Adipose tissue (tissue), 3 donors: ENCODE results near the gene MGAT4C. TPM values are rescaled to one million over a fixed set of nuclear protein-coding genes. Genes with fewer than 3 reads are reported as not detected.
"Not testable (repeated sequence)": the region's sequence is repeated elsewhere in the genome, so short reads cannot be mapped to it uniquely, and the experiment has no call there.

Source experiments
- H3K27ac ChIP-seq: one replicate; pipeline ENCODE4 v1.5.1; 2013; ENCODE audit warnings: low read depth, low read length
- WGBS, 3 donors: extraction: QIAGEN DNeasy Blood & Tissue Kit; methylation state at CpG; one replicate each; pipeline ENCODE4 v1.1.7; 2013; 5-methylcytosine and 5-hydroxymethylcytosine counted together
- polyA plus RNA-seq, 3 donors: library from polyadenylated mRNA; stranded (reverse); fragments of 200-250 nt; gene quantifications; one replicate each; pipeline ENCODE4 v1.2.3, GENCODE V29; 2013
- donor health status: healthy with polysubstance abuse.
- donor health status: Bipolar disorder and iron deficiency.
- donor health status: healthy.

Gene MGAT4C
- polyA plus RNA-seq, 3 donors: 0.03 to 0.22 (median 0.07) TPM

DNA sequence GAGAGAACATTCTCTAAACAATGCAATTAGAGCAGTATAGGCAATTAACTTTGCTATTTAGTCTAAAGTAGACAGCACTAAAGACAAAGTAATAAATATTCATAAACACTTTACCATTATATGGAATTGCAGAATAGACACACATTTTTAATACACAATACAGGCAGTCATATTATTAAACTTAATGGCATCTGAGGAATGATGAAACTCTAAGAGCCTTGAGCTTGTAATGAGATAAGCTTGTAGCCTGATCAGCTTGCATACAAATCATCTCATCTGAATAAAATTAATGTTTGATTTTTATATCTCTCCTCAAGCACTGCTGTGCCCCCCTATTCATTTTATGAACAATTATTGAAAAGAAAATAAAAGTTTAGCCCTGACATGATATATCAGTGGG, 107.6 kb downstream of the MGAT4C start:
- H3K27ac ChIP-seq: no peak overlapping the region

DNA sequence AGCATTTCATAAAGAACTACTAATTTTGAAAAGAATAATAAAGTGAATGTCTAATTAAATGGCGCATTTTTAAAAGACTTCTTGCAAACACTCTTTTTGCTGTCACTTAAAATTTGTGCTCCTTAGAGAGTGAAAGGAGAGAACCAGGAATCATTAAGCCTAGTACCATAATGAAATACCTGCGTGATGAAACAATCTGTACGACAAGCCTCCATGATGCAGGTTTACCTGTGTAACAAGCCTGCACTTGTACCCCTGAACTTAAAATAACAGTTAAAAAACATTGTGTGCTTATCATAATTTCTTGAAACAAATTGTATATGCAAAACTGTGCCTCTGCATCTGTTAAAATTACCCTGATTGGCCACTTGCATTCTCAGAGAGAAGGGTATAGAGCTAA, 108.1 kb downstream of the MGAT4C start:
- 59 to 76% (median 62%) methylated on average over 3 of the region's 3 CpGs for WGBS, 3 donors
- no peak overlapping the region for H3K27ac ChIP-seq

DNA sequence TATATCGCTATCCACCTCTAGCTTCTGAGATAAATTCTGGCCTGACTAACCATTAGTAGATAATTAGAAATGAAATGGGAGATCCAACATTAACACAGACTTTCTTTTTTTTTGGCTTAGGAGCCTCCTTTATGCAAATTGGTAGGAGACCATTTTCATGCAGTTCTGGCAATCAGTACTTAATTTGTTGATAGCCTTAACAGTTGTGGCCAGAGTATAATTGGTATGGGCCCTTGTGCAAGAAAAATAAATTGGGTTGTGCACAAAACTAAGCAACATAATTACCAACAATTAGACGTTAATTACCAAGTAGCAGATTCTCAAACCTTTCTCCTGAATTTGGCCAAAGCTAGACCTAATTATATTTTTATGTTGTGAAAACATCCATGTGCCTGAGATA, 111.0 kb downstream of the MGAT4C start:
- no peak overlapping the region for H3K27ac ChIP-seq
- 76 to 80% (median 78%) methylated on average over 2 of the region's 2 CpGs for WGBS, 3 donors

DNA sequence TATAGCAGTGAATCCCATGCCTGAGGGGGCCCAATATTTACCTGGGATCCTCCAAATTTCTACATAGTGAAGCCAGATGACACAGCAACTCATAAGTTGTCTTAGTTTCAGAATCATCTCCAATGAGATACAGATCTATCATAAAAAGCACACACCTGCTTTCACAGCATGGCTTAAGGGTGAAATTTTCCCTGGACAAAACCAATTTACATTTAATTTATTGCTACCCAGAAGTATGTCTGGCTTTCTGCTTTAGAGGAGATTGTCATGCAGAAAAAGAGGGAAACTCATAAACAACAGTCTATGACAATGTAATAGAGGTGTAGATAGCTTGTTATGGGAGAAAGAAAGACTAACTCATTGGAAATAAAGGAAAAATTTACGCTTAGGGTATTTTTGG, 113.0 kb downstream of the MGAT4C start:
- no peak overlapping the region for H3K27ac ChIP-seq
- WGBS, 3 donors: 84 to 93% (median 86%) methylated on average over 1 of the region's 1 CpG

DNA sequence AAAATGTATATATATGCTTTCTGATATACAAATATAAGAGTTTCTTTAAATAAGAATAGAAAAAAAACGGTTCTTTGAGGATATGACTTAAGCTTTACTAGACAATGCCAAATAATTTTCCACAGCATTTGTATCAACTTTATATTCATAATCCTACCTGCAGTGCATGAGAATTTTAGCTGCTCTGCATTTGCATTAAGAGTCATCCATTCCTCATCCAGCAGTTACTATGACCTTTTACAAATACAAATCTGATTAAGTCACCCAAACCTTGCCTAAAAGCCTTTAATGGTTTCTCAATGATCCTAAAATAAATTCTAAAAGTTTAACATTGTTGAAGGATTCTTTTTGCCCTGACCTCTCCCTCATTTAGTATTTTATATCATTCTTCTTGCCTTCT, 116.5 kb downstream of the MGAT4C start:
- 58 to 65% (median 61%) methylated on average over 1 of the region's 1 CpG for WGBS, 3 donors
- H3K27ac ChIP-seq: no peak overlapping the region

DNA sequence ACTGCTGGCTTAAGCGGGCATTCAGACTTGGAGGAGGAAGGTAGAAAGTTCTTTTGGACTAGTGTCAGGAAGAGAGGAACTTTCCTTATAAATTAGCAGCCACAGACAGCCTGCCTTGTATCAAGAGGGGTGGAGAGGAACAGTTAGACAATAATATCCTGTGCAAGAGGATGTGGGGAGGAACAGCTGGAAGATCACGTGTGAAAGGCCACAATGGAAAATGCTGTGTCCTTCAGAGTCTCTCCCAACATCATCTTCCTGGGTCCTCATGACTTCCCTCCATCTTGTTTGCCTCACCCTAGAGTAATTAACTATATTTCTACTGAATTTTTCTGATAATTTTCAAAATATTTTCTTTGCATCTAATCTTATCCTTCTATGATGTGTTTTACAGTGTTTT, 117.4 kb downstream of the MGAT4C start:
- WGBS, 3 donors: 44 to 66% (median 56%) methylated on average over 2 of the region's 2 CpGs

DNA sequence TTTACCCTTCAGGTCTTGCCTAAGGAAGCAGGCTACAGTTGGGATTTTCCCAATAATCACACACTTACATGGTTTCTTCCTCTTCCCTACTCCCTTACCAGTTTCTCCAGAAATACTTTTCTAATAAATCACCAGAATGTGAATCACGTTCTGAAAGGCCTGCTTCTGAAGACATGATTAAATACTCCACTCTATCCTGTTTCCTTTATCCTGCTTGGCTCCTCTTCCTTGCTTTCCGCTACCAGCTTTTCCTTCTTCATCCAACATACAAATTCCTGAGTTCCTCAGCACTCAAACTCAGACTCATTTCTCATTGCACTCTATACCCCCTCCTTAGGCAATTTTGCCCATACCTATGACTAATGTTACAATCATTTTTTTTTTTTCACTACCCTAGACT, 118.3 kb downstream of the MGAT4C start:
- H3K27ac ChIP-seq: no peak overlapping the region
- 42 to 58% (median 49%) methylated on average over 2 of the region's 2 CpGs for WGBS, 3 donors

More for the DNA sequence above, 117.4 kb downstream of the MGAT4C start:
- no peak overlapping the region for H3K27ac ChIP-seq

DNA sequence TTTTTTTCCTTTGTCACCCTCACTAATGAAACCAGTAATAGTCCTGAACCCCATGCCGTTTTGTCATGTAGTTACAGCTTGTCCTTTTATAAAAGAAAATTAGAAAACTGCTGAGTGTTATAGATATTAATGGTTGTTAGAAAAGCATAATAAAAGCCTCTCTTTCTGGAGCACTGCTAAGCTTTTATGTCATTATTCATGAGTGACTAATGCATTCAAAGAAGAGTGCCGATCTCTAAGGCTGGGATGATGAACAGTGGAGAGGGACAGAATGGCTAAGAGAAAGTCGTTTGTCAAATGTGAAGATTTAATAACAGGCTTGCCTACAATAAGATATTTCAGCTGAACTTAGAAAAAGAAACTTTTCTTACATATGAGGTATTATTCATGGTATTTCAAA, 121.6 kb downstream of the MGAT4C start:
- no peak overlapping the region for H3K27ac ChIP-seq
- 54 to 65% (median 56%) methylated on average over 3 of the region's 3 CpGs for WGBS, 3 donors

DNA sequence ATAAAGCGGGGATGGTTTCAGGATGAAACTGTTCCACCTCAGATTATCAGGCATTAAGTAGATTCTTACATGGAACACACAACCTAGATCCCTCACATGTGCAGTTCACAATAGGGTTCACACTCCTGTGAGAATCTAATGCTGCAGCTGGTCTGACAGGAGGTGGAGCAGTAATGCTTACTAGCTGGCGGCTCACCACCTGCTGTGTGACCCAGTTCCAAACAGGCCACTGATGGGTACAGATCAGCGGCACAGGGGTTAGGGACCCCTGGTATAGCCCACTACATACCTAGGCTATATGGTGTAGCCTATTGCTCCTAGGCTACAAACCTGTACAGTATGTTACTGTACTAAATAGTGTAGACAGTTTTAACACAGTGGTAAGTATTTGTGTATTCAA, 129.3 kb downstream of the MGAT4C start:
- WGBS, 3 donors: 89 to 91% (median 90%) methylated on average over 3 of the region's 3 CpGs
- H3K27ac ChIP-seq: not testable (repeated sequence)

DNA sequence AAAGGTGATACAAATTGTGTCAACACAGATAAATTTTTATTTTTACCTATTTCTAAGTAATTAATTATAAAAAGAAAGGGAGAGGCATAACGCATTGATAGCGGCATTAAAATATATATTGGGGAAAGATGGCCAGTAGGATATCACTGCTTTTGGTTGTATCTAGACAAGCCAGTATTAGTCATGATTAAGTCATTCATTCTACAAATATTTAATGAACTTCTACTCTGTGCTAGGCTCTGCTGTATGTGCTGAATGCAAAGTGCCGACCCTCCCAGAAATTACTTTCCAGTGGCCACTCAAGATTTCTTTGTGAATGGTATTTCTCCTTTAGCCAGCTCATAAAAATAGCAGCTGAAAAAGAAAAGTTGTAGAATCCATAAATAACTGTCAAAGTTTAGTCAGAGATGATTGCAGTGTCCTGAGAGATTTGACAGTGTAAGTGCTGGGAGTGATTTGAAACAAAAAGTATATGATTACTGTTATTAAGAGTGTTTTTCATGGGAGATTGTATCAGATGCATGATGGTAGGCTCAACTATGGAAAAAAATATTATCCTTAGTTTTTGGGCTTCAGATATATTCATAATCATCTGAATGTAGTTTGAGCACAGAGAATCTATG, 133.2 kb downstream of the MGAT4C start:
- no peak overlapping the region for H3K27ac ChIP-seq
- WGBS, 3 donors: 55 to 76% (median 75%) methylated on average over 3 of the region's 3 CpGs

DNA sequence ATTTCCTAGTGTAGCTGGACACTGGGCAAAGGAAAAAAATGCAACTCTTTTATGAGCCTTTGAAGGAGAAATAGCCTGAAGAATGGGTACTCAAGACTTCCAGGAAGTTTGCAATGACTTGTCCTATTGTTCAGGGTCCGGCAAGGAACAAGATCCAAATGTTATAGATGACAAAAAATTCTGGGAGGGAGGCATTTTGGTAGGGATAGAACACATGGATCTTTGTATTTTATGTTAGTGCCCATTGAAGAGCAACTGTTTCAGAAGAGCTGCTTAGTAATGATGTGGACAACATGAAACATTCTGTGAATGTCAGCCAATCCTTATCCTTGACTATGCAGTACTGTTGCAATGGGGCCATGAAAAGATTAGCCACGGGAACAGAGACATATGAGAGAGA, 138.0 kb downstream of the MGAT4C start:
- 61 to 67% (median 63%) methylated on average over 2 of the region's 2 CpGs for WGBS, 3 donors
- no peak overlapping the region for H3K27ac ChIP-seq

DNA sequence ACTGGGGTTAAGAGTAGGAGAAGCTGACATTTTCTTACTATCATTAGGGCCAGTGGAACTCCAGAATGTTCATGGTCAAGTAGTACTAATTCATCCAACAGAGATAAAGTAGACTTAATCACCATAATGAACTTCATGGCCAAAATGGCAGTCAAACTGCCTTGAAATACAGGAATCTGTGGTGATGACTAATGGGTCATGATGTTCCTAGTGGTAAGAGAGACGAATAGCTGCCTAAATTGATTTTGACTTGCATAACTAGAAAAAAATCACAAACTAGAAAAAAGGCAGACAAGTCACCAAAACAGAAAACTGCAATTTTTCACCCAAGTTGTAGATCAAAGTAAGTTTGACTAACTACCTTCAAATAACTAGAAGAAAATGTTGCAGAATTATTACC, 138.5 kb downstream of the MGAT4C start:
- WGBS, 3 donors: 50 to 62% (median 55%) methylated on average over 1 of the region's 1 CpG
- no peak overlapping the region for H3K27ac ChIP-seq

DNA sequence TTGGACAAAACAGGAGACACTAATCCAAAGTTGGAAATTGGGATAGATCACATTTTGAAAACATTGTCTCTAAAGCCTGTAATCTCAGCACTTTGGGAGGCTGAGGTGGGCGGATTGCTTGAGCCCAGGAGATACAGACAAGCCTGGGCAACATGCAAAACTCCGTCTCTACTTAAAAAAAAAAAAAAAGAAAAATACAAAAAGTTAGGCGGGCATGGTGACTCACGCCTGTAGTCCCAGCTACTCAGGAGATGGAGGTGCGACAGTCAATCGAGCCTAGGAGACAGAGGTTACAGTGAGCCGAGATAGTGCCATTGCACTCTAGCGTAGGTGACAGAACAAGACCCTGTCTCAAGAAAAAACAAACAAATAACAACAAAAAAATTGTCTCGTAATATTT, 152.1 kb downstream of the MGAT4C start:
- 81 to 89% (median 86%) methylated on average over 9 of the region's 9 CpGs for WGBS, 3 donors
- no peak overlapping the region for H3K27ac ChIP-seq

DNA sequence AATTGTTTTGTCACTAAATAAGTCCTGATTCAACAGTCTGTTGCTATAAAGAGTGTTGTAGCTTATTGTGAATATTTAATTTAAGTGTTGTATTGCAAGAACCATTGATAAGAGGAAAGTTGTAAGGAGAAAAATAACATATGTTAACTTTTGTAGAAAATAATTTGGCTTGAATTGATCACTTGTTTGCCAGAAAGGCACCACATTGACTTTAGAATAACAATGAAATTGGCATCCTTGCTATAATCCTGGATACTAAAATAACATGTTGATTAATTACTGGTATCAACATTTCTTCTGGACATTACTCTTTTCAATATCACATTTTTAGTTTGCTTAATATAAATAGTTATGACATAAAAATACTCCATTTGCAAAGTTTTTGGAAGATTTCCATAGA, 159.0 kb downstream of the MGAT4C start:
- H3K27ac ChIP-seq: no peak overlapping the region

DNA sequence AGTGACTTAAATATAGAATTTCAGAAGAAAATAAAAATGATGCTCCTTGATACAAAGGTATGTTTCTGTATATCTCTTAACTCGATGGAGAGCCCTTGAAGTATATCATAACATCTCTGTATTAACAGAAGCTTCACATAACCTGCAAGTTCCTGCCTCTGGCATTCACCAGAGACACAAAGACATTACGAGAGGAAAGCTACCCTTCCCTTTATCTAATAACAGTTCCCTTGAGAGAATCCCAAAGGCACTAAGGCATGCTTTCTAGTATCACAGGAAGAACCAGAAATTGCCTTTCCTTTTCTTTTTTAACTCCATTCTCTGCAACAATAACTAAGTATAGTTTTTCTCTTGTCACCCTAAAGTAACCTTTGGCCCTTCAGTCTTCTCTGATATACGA, 164.5 kb downstream of the MGAT4C start:
- 35 to 45% (median 38%) methylated on average over 3 of the region's 3 CpGs for WGBS, 3 donors

DNA sequence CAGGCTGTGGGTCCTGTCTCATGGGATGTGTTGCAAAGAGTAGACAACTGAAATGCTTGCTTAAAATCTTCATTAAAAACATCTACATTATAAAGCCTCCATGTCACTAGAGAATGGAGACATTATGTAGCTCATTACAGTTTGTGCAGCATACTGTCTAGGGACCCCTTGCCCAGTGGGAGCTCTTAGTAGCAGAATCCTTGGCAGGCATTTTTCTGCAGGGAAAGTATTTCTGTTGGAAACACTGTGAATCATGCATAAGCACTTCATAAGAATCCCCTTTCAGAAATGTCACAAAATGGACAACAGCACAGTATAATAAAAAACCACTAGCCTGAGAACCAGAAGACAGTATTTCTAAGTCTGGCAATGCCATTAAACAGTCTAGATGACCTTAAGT, 174.3 kb downstream of the MGAT4C start:
- H3K27ac ChIP-seq: no peak overlapping the region

More for the DNA sequence above, 164.5 kb downstream of the MGAT4C start:
- H3K27ac ChIP-seq: no peak overlapping the region

DNA sequence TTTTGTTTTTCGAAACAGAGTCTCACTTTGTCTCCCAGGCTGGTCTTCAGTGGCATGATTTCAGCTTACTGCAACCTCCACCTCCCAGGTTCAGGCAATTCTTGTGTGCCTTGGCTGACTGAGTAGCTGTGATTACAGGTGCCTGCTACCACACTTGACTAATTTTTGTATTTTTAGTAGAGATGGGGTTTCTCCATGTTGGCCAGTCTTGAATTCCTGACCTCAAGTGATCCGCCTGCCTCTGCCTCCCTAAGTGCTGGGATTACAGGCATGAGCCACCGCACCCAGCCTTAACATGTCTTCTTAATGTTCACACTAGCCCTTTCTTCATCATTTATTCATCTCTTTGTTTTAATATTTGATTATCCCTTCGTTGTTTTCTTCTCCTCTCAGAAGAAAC, 197.1 kb downstream of the MGAT4C start:
- not testable (repeated sequence) for H3K27ac ChIP-seq
- WGBS, 3 donors: 82 to 84% (median 83%) methylated on average over 4 of the region's 4 CpGs

DNA sequence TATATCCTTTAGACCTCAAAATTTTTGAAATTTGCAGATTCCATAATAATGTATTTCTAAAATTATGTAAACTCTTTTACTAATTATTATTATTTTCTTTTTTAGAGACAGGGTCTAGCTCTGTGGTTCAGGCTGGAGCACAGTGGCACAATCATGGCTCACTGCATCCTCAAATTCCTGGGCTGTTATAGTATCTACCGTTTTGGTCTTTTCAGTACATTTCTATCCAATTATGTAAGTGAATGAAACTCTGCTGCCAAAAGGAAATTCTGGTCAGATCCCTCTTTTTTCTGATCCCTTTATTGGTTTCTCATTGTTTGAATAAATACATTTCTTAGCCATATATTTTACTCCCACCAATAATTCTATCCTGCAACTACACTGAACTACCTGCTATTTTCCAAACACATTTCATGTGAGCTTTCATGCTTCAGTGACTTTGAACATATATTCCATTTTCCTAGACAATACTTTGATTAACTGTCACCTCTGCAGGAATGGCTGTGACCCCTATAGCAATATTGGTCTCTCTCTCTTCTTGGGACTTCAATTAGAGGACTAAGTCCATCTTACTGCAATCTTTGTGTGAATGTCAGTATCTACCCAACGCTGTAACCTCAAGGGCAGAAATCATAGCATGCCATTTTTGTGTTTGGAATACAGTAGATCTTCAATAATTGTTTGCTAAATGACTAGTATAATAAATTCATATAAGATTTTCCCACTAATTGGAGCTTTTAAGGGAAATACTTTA, 198.9 kb downstream of the MGAT4C start:
- no peak overlapping the region for H3K27ac ChIP-seq
- 35 to 81% (median 54%) methylated on average over 2 of the region's 2 CpGs for WGBS, 3 donors

DNA sequence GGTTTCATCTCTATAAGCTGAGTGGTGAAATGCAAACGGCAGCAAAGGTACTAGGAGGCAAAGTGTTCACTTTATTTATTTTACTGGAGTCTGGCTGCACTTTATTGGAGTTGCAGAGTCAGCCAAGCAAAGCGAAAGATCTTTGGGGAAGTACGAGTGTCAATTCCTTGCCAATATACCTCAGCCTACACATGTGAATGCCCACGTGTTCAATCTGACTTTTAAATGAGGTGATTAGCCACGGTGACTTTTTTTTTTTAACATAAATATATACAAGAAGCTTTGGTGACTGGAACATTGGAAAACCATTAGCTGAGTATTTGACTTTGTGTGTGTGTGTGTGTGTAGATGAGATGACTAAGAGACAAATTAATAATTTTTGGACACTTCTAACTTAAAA, 203.3 kb downstream of the MGAT4C start:
- WGBS, 3 donors: 53 to 62% (median 61%) methylated on average over 5 of the region's 5 CpGs
- no peak overlapping the region for H3K27ac ChIP-seq

DNA sequence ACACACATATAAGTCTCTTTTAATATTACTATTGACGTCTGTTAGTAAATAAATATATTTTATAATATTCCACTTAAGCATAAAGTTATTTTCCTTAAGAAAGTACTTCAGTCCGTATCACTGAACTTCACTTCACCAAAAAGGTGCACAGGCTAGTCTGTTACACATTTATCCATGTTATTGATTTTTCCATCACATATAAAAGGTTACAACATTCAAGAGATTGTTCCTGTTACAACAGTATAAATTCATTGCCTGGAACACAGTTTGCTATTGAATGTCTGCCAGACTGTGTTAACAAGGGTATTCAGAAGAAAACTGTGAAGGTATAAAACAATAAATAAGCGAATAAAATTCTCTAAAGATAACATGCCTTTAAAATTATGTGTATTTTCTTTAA, 206.2 kb downstream of the MGAT4C start:
- 31 to 79% (median 79%) methylated on average over 3 of the region's 3 CpGs for WGBS, 3 donors
- H3K27ac ChIP-seq: no peak overlapping the region
